K562 (cell line): ENCODE data around the gene ALKBH4. TPM values are rescaled to one million over a fixed set of nuclear protein-coding genes. Genes with fewer than 3 reads are reported as not detected.

Experiments used
- FOXK2 ChIP-seq, 2 experiments: fragments of 450-650 bp; IDR thresholded peaks in 1 of 2; conservative IDR thresholded peaks in 1 of 2; 2 replicates each; pipeline ENCODE4 v1.6.1; 2016; ENCODE audit warnings: low read depth in 2 of 2, mild to moderate bottlenecking in 1 of 2
- HDAC1 ChIP-seq, 2 experiments: fragments of 450-650 bp; IDR thresholded peaks; 2 replicates each; pipeline ENCODE4 v1.6.1; 2016 to 2017; ENCODE audit warnings: inconsistent platforms in 1 of 2, mild to moderate bottlenecking in 1 of 2, moderate library complexity in 1 of 2
- JUN ChIP-seq, 2 experiments: sonication (generic) in 1 of 2; formaldehyde crosslinking in 1 of 2; IDR thresholded peaks; 2 replicates each; pipeline versions ENCODE4 v1.6.1 to v1.8.0; 2012 to 2022; ENCODE audit warnings: borderline replicate concordance in 2 of 2, mild to moderate bottlenecking in 2 of 2, improper control_type of control experiment in 1 of 2, low read depth in 1 of 2, low read length in 1 of 2, missing genetic modification reagents in 1 of 2
- MCM3 ChIP-seq: fragments of 450-650 bp; IDR thresholded peaks from 2 replicates; pipeline ENCODE4 v1.6.1; 2016
- MTA2 ChIP-seq: fragments of 450-650 bp; IDR thresholded peaks from 2 replicates; pipeline ENCODE4 v1.6.1; 2016; ENCODE audit warnings: low read depth
- POLR2AphosphoS2 ChIP-seq: IDR thresholded peaks from 2 replicates; pipeline ENCODE4 v1.6.1; 2012; ENCODE audit warnings: low read length, improper control_type of control experiment
- RAD21 ChIP-seq, 2 experiments: fragments of 250-450 bp in 1 of 2; fragments of 450-650 bp in 1 of 2; sonication (Bioruptor Pico) in 1 of 2; formaldehyde crosslinking in 1 of 2; IDR thresholded peaks in 1 of 2; conservative IDR thresholded peaks in 1 of 2; 2 replicates each; pipeline versions ENCODE4 v1.4.0 to v1.8.0; 2020 to 2022; ENCODE audit warnings: mild to moderate bottlenecking in 2 of 2, moderate library complexity in 1 of 2
- RBM34 ChIP-seq: fragments of 200-400 bp; formaldehyde crosslinking; IDR thresholded peaks from 2 replicates; pipeline ENCODE4 v1.6.1; 2018; ENCODE audit warnings: low read length, borderline replicate concordance; ENCODE audit not compliant: insufficient read depth
- XRCC3 ChIP-seq: fragments of 450-650 bp; IDR thresholded peaks from 2 replicates; pipeline ENCODE4 v1.6.1; 2017; ENCODE audit warnings: mild to moderate bottlenecking, moderate library complexity
- ZFP1 ChIP-seq: fragments of 450-650 bp; formaldehyde crosslinking; IDR thresholded peaks from 2 replicates; pipeline ENCODE4 v1.4.0; 2020; ENCODE audit warnings: mild to moderate bottlenecking, mixed read lengths
- ZNF165 ChIP-seq: fragments of 250-450 bp; sonication (Bioruptor Pico); IDR thresholded peaks from 2 replicates; pipeline ENCODE4 v1.4.0; 2020; ENCODE audit warnings: borderline replicate concordance
- ZNF224 ChIP-seq: sonication (generic); formaldehyde crosslinking; IDR thresholded peaks from 2 replicates; pipeline ENCODE4 v1.8.0; 2022; ENCODE audit warnings: mild to moderate bottlenecking, missing genetic modification reagents
- polyA plus RNA-seq, 8 experiments: library from polyadenylated mRNA; depleted of rRNA in 4 of 8; stranded (reverse) in 5 of 8; unstranded in 3 of 8; fragments of >200 nt; fragmentation: Nextera tagmentation in 2 of 8; fragmentation: Illumina TruSeq in 1 of 8; extraction: Ambion mirVana in 2 of 8; extraction: Trizol in 1 of 8; gene quantifications; 2 replicates each; pipeline versions ENCODE4 v1.2.1 to v1.2.3, GENCODE V29; 2011 to 2014; ENCODE audit warnings: inconsistent platforms in 1 of 8, missing spikeins in 1 of 8
- total RNA-seq, 7 experiments: library from RNA; depleted of rRNA in 6 of 7; stranded (reverse); fragments of >200 nt in 6 of 7; fragmentation: Illumina TruSeq in 2 of 7; extraction: Trizol in 2 of 7; gene quantifications; 2 replicates each; pipeline versions ENCODE4 v1.2.1 to v1.2.3, GENCODE V29; 2011 to 2021; ENCODE audit warnings: low replicate concordance in 1 of 7
- TF ChIP-seq, protein P1 (sequence below): fragments of 250-450 bp; sonication (Bioruptor Pico); IDR thresholded peaks from 2 replicates; pipeline ENCODE4 v1.8.0; 2022; ENCODE audit warnings: inconsistent platforms, mild to moderate bottlenecking, moderate library complexity, borderline replicate concordance
- TF ChIP-seq, protein P2 (sequence below): sonication (generic); formaldehyde crosslinking; IDR thresholded peaks from 2 replicates; pipeline ENCODE4 v1.8.0; 2022; ENCODE audit warnings: missing genetic modification reagents, mild to moderate bottlenecking, borderline replicate concordance
- TF ChIP-seq, protein P3 (sequence below): IDR thresholded peaks from 2 replicates; pipeline ENCODE4 v1.6.1; 2011; ENCODE audit warnings: borderline replicate concordance, low read depth, mild to moderate bottlenecking, moderate library complexity, low read length; ENCODE audit not compliant: insufficient read depth, poor library complexity, severe bottlenecking
- TF ChIP-seq, protein P4 (sequence below), 2 experiments: IDR thresholded peaks; 2 replicates each; pipeline ENCODE4 v1.6.1; 2012; ENCODE audit warnings: improper control_type of control experiment in 2 of 2, low read depth in 2 of 2, low read length in 2 of 2, borderline replicate concordance in 1 of 2
- TF ChIP-seq, protein P5 (sequence below): fragments of 450-650 bp; IDR thresholded peaks from 2 replicates; pipeline ENCODE4 v1.6.1; 2016; ENCODE audit warnings: low read depth, mild to moderate bottlenecking, moderate library complexity

ALKBH4 gene
- total and polyA plus RNA-seq, 9 of the 15 experiments (the other 6 are each of a cell fraction or from before 2014, with no cell fraction given), result 4.6 to 21.4 (median 11.8) TPM

DNA sequence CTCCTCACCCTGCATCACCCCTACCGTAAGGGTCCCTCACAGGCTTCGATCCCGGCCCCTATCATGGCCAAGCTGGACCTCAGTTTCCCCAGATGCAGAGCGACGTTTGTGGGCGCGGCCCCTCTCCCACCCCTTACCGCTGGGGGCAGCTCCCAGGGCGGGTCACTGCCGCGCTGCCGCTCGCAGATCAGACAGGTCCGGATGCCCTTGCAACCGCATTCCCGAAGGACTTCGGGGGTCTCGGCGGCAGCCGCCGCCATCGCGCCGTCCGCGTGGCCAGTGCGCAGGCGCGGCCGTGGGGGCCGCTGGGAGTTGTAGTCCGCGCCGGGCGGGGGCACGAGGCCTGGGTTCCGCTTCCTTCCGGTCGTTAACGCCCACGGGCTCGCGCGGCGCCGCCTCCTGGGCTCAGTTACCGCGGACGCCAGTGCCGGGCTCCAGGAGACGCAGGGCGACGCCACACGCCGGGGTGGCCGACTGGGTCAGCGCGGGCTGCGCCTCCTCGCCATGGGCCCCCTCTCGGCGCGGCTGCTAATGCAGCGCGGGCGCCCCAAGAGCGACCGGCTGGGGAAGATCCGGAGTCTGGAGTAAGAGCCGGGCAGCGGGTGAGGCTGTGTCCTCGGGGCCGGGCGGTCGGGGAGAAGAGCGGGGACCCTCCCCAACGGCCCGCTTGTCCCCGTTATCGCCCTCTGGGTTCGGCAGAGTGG lies at the start of gene ALKBH4, which contains the start of gene LRWD1 (continued):
- TF ChIP-seq, protein P1, sequence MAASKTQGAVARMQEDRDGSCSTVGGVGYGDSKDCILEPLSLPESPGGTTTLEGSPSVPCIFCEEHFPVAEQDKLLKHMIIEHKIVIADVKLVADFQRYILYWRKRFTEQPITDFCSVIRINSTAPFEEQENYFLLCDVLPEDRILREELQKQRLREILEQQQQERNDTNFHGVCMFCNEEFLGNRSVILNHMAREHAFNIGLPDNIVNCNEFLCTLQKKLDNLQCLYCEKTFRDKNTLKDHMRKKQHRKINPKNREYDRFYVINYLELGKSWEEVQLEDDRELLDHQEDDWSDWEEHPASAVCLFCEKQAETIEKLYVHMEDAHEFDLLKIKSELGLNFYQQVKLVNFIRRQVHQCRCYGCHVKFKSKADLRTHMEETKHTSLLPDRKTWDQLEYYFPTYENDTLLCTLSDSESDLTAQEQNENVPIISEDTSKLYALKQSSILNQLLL, result no peak
- TF ChIP-seq, protein P2, sequence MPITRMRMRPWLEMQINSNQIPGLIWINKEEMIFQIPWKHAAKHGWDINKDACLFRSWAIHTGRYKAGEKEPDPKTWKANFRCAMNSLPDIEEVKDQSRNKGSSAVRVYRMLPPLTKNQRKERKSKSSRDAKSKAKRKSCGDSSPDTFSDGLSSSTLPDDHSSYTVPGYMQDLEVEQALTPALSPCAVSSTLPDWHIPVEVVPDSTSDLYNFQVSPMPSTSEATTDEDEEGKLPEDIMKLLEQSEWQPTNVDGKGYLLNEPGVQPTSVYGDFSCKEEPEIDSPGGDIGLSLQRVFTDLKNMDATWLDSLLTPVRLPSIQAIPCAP (CRISPR knock-in tag), result no peak
- TF ChIP-seq POLR2AphosphoS2, result peak; percentile 53; the same call in 1 of the 2 replicates
- TF ChIP-seq MTA2, result no peak
- peak; percentile 95; the same call in 1 of the 2 replicates for TF ChIP-seq RBM34
- peak in 1 of 2 experiments; percentile 43 for TF ChIP-seq RAD21 (CRISPR knock-in tag; conservative IDR thresholded peaks at IDR 0.05 in 1 of 2, IDR thresholded peaks at IDR 0.05 in 1 of 2)
- TF ChIP-seq, protein P3, sequence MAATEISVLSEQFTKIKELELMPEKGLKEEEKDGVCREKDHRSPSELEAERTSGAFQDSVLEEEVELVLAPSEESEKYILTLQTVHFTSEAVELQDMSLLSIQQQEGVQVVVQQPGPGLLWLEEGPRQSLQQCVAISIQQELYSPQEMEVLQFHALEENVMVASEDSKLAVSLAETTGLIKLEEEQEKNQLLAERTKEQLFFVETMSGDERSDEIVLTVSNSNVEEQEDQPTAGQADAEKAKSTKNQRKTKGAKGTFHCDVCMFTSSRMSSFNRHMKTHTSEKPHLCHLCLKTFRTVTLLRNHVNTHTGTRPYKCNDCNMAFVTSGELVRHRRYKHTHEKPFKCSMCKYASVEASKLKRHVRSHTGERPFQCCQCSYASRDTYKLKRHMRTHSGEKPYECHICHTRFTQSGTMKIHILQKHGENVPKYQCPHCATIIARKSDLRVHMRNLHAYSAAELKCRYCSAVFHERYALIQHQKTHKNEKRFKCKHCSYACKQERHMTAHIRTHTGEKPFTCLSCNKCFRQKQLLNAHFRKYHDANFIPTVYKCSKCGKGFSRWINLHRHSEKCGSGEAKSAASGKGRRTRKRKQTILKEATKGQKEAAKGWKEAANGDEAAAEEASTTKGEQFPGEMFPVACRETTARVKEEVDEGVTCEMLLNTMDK, result peak; percentile 92
- TF ChIP-seq JUN (IDR thresholded peaks at IDR 0.05; ENCODE audit: borderline replicate concordance, low read depth, low read length), result peak; percentile 58; the same call in 1 of the 2 replicates
- no peak; the same call in 1 of the 2 replicates for TF ChIP-seq JUN (CRISPR knock-in tag; IDR thresholded peaks at IDR 0.05; ENCODE audit: borderline replicate concordance)
- peak in 1 of 2 experiments; percentile 94; a peak in 2 of 4 replicates for TF ChIP-seq HDAC1 (IDR thresholded peaks at IDR 0.05)
- no peak for TF ChIP-seq ZFP1 (CRISPR knock-in tag)
- TF ChIP-seq, protein P4, sequence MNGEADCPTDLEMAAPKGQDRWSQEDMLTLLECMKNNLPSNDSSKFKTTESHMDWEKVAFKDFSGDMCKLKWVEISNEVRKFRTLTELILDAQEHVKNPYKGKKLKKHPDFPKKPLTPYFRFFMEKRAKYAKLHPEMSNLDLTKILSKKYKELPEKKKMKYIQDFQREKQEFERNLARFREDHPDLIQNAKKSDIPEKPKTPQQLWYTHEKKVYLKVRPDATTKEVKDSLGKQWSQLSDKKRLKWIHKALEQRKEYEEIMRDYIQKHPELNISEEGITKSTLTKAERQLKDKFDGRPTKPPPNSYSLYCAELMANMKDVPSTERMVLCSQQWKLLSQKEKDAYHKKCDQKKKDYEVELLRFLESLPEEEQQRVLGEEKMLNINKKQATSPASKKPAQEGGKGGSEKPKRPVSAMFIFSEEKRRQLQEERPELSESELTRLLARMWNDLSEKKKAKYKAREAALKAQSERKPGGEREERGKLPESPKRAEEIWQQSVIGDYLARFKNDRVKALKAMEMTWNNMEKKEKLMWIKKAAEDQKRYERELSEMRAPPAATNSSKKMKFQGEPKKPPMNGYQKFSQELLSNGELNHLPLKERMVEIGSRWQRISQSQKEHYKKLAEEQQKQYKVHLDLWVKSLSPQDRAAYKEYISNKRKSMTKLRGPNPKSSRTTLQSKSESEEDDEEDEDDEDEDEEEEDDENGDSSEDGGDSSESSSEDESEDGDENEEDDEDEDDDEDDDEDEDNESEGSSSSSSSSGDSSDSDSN (IDR thresholded peaks at IDR 0.05; ENCODE audit: borderline replicate concordance in 1 of 2, low read depth in 2 of 2, low read length in 2 of 2), result peak; percentile 93 to 94; a peak in 3 of 4 replicates
- TF ChIP-seq ZNF165, result 0 out of 2 replicates have a peak, but pooled peaks have one; percentile 8
- TF ChIP-seq XRCC3, result no peak
- TF ChIP-seq ZNF224, result no peak
- no peak for TF ChIP-seq FOXK2 (conservative IDR thresholded peaks at IDR 0.05 in 1 of 2, IDR thresholded peaks at IDR 0.05 in 1 of 2; ENCODE audit: low read depth in 2 of 2)
- TF ChIP-seq, protein P5, sequence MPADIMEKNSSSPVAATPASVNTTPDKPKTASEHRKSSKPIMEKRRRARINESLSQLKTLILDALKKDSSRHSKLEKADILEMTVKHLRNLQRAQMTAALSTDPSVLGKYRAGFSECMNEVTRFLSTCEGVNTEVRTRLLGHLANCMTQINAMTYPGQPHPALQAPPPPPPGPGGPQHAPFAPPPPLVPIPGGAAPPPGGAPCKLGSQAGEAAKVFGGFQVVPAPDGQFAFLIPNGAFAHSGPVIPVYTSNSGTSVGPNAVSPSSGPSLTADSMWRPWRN, result no peak
- TF ChIP-seq MCM3, result no peak
